Endothelial cell of umbilical vein (primary cell): ENCODE results near the gene NTRK2. TPM values are rescaled to one million over a fixed set of nuclear protein-coding genes. Genes with fewer than 3 reads are reported as not detected.

Source experiments
- BruUV-seq: library from RNA; stranded (reverse); fragments of 400-500 nt; replicated peaks from 2 replicates; lab custom pipeline; 2021; lab: Mats Ljungman, UMichigan
- CTCF ChIA-PET: fragments of 300-600, 350-600 bp; sonication (Branson Sonifier 250); formaldehyde crosslinking; loops from one replicate; lab custom pipeline; 2021; ENCODE audit warnings: antibody characterized with exemption, inconsistent platforms; lab: Charles Lee
- POLR2A ChIA-PET: fragments of 300-600, 350-600 bp; sonication (Branson Sonifier 250); formaldehyde crosslinking; loops from one replicate; lab custom pipeline; 2021; ENCODE audit warnings: antibody characterized with exemption, inconsistent platforms; lab: Charles Lee
- DNase-seq: peaks from one replicate; pipeline ENCODE4 v3.0.0-alpha.2; 2011; ENCODE audit warnings: low read depth, low spot score
- FAIRE-seq: peaks from 2 replicates; lab custom pipeline; 2011; peaks lifted over from hg19 to GRCh38; lab: Jason Lieb, UNC
- H2AFZ ChIP-seq: 2 replicates; pipeline ENCODE4 v1.6.0; 2012; ENCODE audit warnings: low read depth, low read length, control low read depth, inconsistent platforms
- H3K27ac ChIP-seq: 2 replicates; pipeline ENCODE4 v1.5.1; 2011; ENCODE audit warnings: low read depth, mild to moderate bottlenecking, control low read depth, low read length, moderate library complexity; ENCODE audit not compliant: insufficient read depth
- H3K27me3 ChIP-seq, 2 experiments: 2 replicates each; pipeline versions ENCODE4 v1.6.0 to v1.6.1; 2011; ENCODE audit warnings: low read length in 2 of 2, mixed read lengths in 1 of 2; ENCODE audit not compliant: control insufficient read depth in 2 of 2, insufficient read depth in 2 of 2
- H3K36me3 ChIP-seq, 2 experiments: 2 replicates in 1 of 2; 3 replicates in 1 of 2; pipeline ENCODE4 v1.5.1; 2011; ENCODE audit warnings: low read length in 2 of 2, mild to moderate bottlenecking in 1 of 2, moderate library complexity in 1 of 2; ENCODE audit not compliant: control insufficient read depth in 2 of 2, insufficient read depth in 2 of 2; ENCODE audit errors: extremely low read depth in 1 of 2
- H3K4me1 ChIP-seq: 3 replicates; pipeline ENCODE4 v1.5.1; 2011; ENCODE audit warnings: mild to moderate bottlenecking, low read length; ENCODE audit not compliant: control insufficient read depth, insufficient read depth; ENCODE audit errors: extremely low read depth
- H3K4me2 ChIP-seq: 2 replicates; pipeline ENCODE4 v1.6.1; 2011; ENCODE audit warnings: low read length, control low read depth, mixed read lengths; ENCODE audit not compliant: insufficient read depth
- H3K4me3 ChIP-seq, 3 experiments: fragments of 200-600 bp in 1 of 3; sonication (generic), shearing (Covaris generic) in 1 of 3; replicated peaks in 1 of 3; 2 replicates each; pipeline ENCODE4 v1.5.1; 2011 to 2016; ENCODE audit warnings: control low read depth in 3 of 3, low read length in 3 of 3, mild to moderate bottlenecking in 2 of 3, inconsistent platforms in 1 of 3, low read depth in 1 of 3, moderate library complexity in 1 of 3; ENCODE audit not compliant: insufficient read depth in 1 of 3
- H3K79me2 ChIP-seq: 2 replicates; pipeline ENCODE4 v1.6.0; 2012; ENCODE audit warnings: low read length, inconsistent platforms; ENCODE audit not compliant: control insufficient read depth, insufficient read depth
- H3K9ac ChIP-seq: replicated peaks from 2 replicates; pipeline ENCODE3; 2011; ENCODE audit warnings: low read length, control low read depth; ENCODE audit not compliant: insufficient read depth; ENCODE audit errors: extremely low read depth
- H3K9me1 ChIP-seq: replicated peaks from 3 replicates; pipeline ENCODE4 v1.6.0; 2011; ENCODE audit warnings: mild to moderate bottlenecking, low read length; ENCODE audit not compliant: control insufficient read depth, insufficient read depth; ENCODE audit errors: extremely low read depth
- H3K9me3 ChIP-seq: replicated peaks from 2 replicates; pipeline ENCODE4 v1.5.1; 2012; ENCODE audit warnings: low read length, inconsistent platforms; ENCODE audit not compliant: control insufficient read depth, insufficient read depth
- H4K20me1 ChIP-seq: replicated peaks from 2 replicates; pipeline ENCODE3; 2011; ENCODE audit warnings: mild to moderate bottlenecking, low read length; ENCODE audit not compliant: control insufficient read depth, insufficient read depth; ENCODE audit errors: extremely low read depth
- CTCF ChIP-seq, 2 donors: IDR thresholded peaks; 1 replicate in 1 of 2; 2 replicates in 1 of 2; pipeline ENCODE4 v1.5.1; 2011; ENCODE audit warnings: low read length in 2 of 2, mild to moderate bottlenecking in 2 of 2, moderate library complexity in 2 of 2, control low read depth in 1 of 2, inconsistent platforms in 1 of 2, low read depth in 1 of 2; ENCODE audit not compliant: insufficient read depth in 1 of 2; ENCODE audit errors: extremely low read depth in 1 of 2
- EZH2 ChIP-seq: IDR thresholded peaks from 2 replicates; pipeline ENCODE4 v1.6.1; 2012; ENCODE audit warnings: borderline replicate concordance, low read depth, mild to moderate bottlenecking, moderate library complexity, low read length, inconsistent platforms; ENCODE audit not compliant: severe bottlenecking
- FOS ChIP-seq: IDR thresholded peaks from 2 replicates; pipeline ENCODE4 v1.6.1; 2011; ENCODE audit warnings: mild to moderate bottlenecking, low read length, moderate library complexity, borderline replicate concordance; ENCODE audit not compliant: insufficient read depth
- GATA2 ChIP-seq: IDR thresholded peaks from 2 replicates; pipeline ENCODE4 v1.7.0; 2011; ENCODE audit warnings: low read depth, mild to moderate bottlenecking, moderate library complexity, mixed read lengths, low read length; ENCODE audit not compliant: insufficient read length, insufficient read depth
- JUN ChIP-seq: IDR thresholded peaks from 2 replicates; pipeline ENCODE4 v1.6.1; 2011; ENCODE audit warnings: borderline replicate concordance, low read depth; ENCODE audit not compliant: insufficient read length, insufficient read depth
- MAX ChIP-seq: IDR thresholded peaks from 2 replicates; pipeline ENCODE4 v1.6.1; 2011; ENCODE audit not compliant: insufficient read depth, insufficient read length
- MYC ChIP-seq: IDR thresholded peaks from one replicate; pipeline ENCODE4 v1.6.1; 2011; ENCODE audit warnings: mild to moderate bottlenecking, low read depth, low read length
- POLR2A ChIP-seq: IDR thresholded peaks from 2 replicates; pipeline ENCODE4 v1.6.1; 2012; ENCODE audit warnings: low read depth, mild to moderate bottlenecking, control low read depth, low read length
- POLR2AphosphoS5 ChIP-seq: IDR thresholded peaks from 2 replicates; pipeline ENCODE4 v1.6.1; 2012; ENCODE audit warnings: low read depth, mild to moderate bottlenecking, control low read depth, low read length, moderate library complexity; ENCODE audit not compliant: insufficient read depth
- dilution Hi-C: fragments of 300-500 bp; cut with MboI; formaldehyde crosslinking; loops from one replicate; pipeline ENCODE4 v1.15.0; 2019; ENCODE audit warnings: low sequenced_read_pairs; ENCODE audit not compliant: extremely low pct_ligation_motif_present
- intact Hi-C: fragments of 100-400 bp; cut with micrococcal nuclease; formaldehyde crosslinking; loops from one replicate; pipeline ENCODE4 v1.10.0; 2022
- polyA plus RNA-seq, 4 experiments: library from polyadenylated mRNA; depleted of rRNA in 3 of 4; stranded (reverse) in 3 of 4; unstranded in 1 of 4; fragments of >200 nt; gene quantifications; 2 replicates each; pipeline versions ENCODE4 v1.2.1 to v1.2.3, GENCODE V29; 2011 to 2012; ENCODE audit warnings: missing spikeins in 1 of 4
- total RNA-seq: library from RNA; stranded (reverse); gene quantifications from 2 replicates; pipeline ENCODE4 v1.2.3, GENCODE V29; 2021

The NTRK2 gene
- total and polyA plus RNA-seq, 2 donors (not counting 3 experiments of a cell fraction or from before 2014, with no cell fraction given), result 0.01 to 0.13 TPM

- H3K4me3 ChIP-seq, result no peak overlapping the region
- no TSS peak for BruUV-seq
- H2AFZ ChIP-seq, result no peak overlapping the region
- DNase-seq (no peak), FAIRE-seq (no peak)
- no peaks in the 10 kb centered on the region for H3K79me2 ChIP-seq
- no peaks in the 10 kb centered on the region for H3K36me3 ChIP-seq
- no peak overlapping the region for H3K4me2 ChIP-seq
- no peaks in the 10 kb centered on the region for H3K9me1 ChIP-seq
- H3K9me3 ChIP-seq, result no peaks in the 10 kb centered on the region
- no peaks in the 10 kb centered on the region for H3K4me1 ChIP-seq
- H3K27ac ChIP-seq, result no peak overlapping the region
- CTCF ChIA-PET, result interaction anchor here (0.9 to 1.3 kb wide), 2 partner anchors 16 to 238 kb away, joined by 3 read pairs; no protein-coding TSS in a partner anchor
- no peak for TF ChIP-seq CTCF (IDR thresholded peaks at IDR 0.05; ENCODE audit: extremely low read depth in 1 of 2, insufficient read depth in 1 of 2, low read depth in 1 of 2, low read length in 2 of 2)
- no peak for TF ChIP-seq MYC
- no peak for TF ChIP-seq GATA2
- no peak for TF ChIP-seq EZH2
- no peak for TF ChIP-seq MAX
- no peak for TF ChIP-seq FOS
- TF ChIP-seq JUN, result no peak
- no peak for TF ChIP-seq POLR2AphosphoS5
- no peak for TF ChIP-seq POLR2A
- POLR2A ChIA-PET, result no interaction called here
- intact Hi-C loops, result no loop called here
- no peaks in the 10 kb centered on the region for H3K27me3 ChIP-seq
- no peak overlapping the region for H3K9ac ChIP-seq
- dilution Hi-C loops, result no loop called here
- no peaks in the 10 kb centered on the region for H4K20me1 ChIP-seq
Measured at GRCh38 chr9:84935528-84936117, 266.1 kb downstream of the NTRK2 start.
